Measurements from ENCODE around the gene RPS21. TPM values are rescaled to one million over a fixed set of nuclear protein-coding genes. Genes with fewer than 3 reads are reported as not detected.
"Not testable (repeated sequence)": the region's sequence is repeated elsewhere in the genome, so short reads cannot be mapped to it uniquely, and the experiment has no call there.

The RPS21 gene
- total RNA-seq, 1 donor from 2014 or later, result 719 TPM

- no peak for DNase-seq (ENCODE audit: low read depth in 2 of 2)
Observed at GRCh38 chr20:62424249-62425107, 37.6 kb downstream of the RPS21 start.

GRCh38 chr20:62425281-62426058, 38.6 kb downstream of the RPS21 start:
- DNase-seq (ENCODE audit: low read depth in 2 of 2), result no peak

GRCh38 chr20:62426059-62426348, 39.1 kb downstream of the RPS21 start:
- not testable (repeated sequence) for DNase-seq (ENCODE audit: low read depth in 2 of 2)

- DNase-seq (ENCODE audit: low read depth in 2 of 2), result no peak
Observed at GRCh38 chr20:62426699-62427131, 39.8 kb downstream of the RPS21 start.

- no peak for DNase-seq (ENCODE audit: low read depth in 2 of 2)
Observed at GRCh38 chr20:62427172-62428001, 40.5 kb downstream of the RPS21 start, which contains the start of gene RBBP8NL. Gene RBBP8NL (minus strand): TSS chr20:62427539. CDS start chr20:62419647, 7,892 bp downstream.

- DNase-seq (ENCODE audit: low read depth in 2 of 2), result no peak
Observed at GRCh38 chr20:62428002-62428372, 41.1 kb downstream of the RPS21 start.

GRCh38 chr20:62428396-62429295, 41.7 kb downstream of the RPS21 start:
- no peak for DNase-seq (ENCODE audit: low read depth in 2 of 2)

GRCh38 chr20:62429455-62430310, 42.8 kb downstream of the RPS21 start:
- no peak for DNase-seq (ENCODE audit: low read depth in 2 of 2)

GRCh38 chr20:62430311-62430853, 43.5 kb downstream of the RPS21 start:
- DNase-seq (ENCODE audit: low read depth in 2 of 2), result no peak

- no peak for DNase-seq (ENCODE audit: low read depth in 2 of 2)
Observed at GRCh38 chr20:62430866-62431447, 44.1 kb downstream of the RPS21 start.

- no peak for DNase-seq (ENCODE audit: low read depth in 2 of 2)
Observed at GRCh38 chr20:62433658-62434497, 47.0 kb downstream of the RPS21 start.

- no peak for DNase-seq (ENCODE audit: low read depth in 2 of 2)
Observed at GRCh38 chr20:62436692-62437091, 49.8 kb downstream of the RPS21 start.

- DNase-seq (ENCODE audit: low read depth in 2 of 2), result no peak
Observed at GRCh38 chr20:62437496-62437895, 50.6 kb downstream of the RPS21 start.

- DNase-seq (ENCODE audit: low read depth in 2 of 2), result no peak
Observed at GRCh38 chr20:62437927-62438326, 51.0 kb downstream of the RPS21 start.

Measured in dermis microvascular lymphatic vessel endothelial cell (primary cell).